HepG2 (cell line): ENCODE measurements around the gene SIGLEC7. TPM values are rescaled to one million over a fixed set of nuclear protein-coding genes. Genes with fewer than 3 reads are reported as not detected.

Experiments
- ATAC-seq: fragments of 200-7000 bp; cut with Tn5 transposase; 3 replicates; pipeline ENCODE4 v1.9.1; 2020; ENCODE audit warnings: mild to moderate bottlenecking, moderate library complexity
- BruUV-seq: library from RNA; stranded (reverse); fragments of 400-500 nt; replicated peaks from 2 replicates; lab custom pipeline; 2021; lab: Mats Ljungman, UMichigan
- CTCF ChIA-PET: fragments of 300-600 bp; formaldehyde crosslinking; extraction: SDS; loops from one replicate; lab custom pipeline; 2021; ENCODE audit warnings: low total read pairs, inconsistent platforms, low intra/inter-chr PET ratio; lab: Yijun Ruan, JAX
- POLR2A ChIA-PET: fragments of 350-600 bp; sonication (Branson Sonifier 250); formaldehyde crosslinking; loops from one replicate; lab custom pipeline; 2020; ENCODE audit warnings: antibody characterized with exemption, inconsistent platforms; lab: Yijun Ruan, JAX
- DNase-seq: peaks from one replicate; pipeline ENCODE4 v3.0.0-alpha.2; 2015; ENCODE audit warnings: low spot score
- FAIRE-seq: peaks from 3 replicates; lab custom pipeline; 2011; peaks lifted over from hg19 to GRCh38; lab: Jason Lieb, UNC
- H2AFZ ChIP-seq: one replicate; pipeline ENCODE4 v1.6.1; 2011; ENCODE audit warnings: low read length, inconsistent platforms
- H3K27ac ChIP-seq: fragments of 300-600 bp; 3 replicates; pipeline ENCODE4 v1.8.0; 2011; ENCODE audit warnings: mixed run types, mild to moderate bottlenecking, mixed read lengths, low read length, inconsistent platforms; ENCODE audit not compliant: insufficient read depth; ENCODE audit errors: extremely low read length
- H3K27me3 ChIP-seq, 2 experiments: fragments of 200-600 bp in 1 of 2; 2 replicates in 1 of 2; 3 replicates in 1 of 2; pipeline versions ENCODE4 v1.6.0 to v1.8.0; 2011; ENCODE audit warnings: low read length in 2 of 2, mild to moderate bottlenecking in 2 of 2, moderate library complexity in 2 of 2, inconsistent platforms in 1 of 2; ENCODE audit not compliant: insufficient read depth in 2 of 2, control insufficient read depth in 1 of 2
- H3K36me3 ChIP-seq, 2 experiments: fragments of 200-600 bp in 1 of 2; replicated peaks in 1 of 2; 2 replicates in 1 of 2; 3 replicates in 1 of 2; pipeline versions ENCODE4 v1.5.1 to v1.8.0; 2011; ENCODE audit warnings: low read length in 2 of 2, inconsistent platforms in 1 of 2; ENCODE audit not compliant: insufficient read depth in 2 of 2, control insufficient read depth in 1 of 2
- H3K4me1 ChIP-seq: 2 replicates; pipeline ENCODE4 v1.5.1; 2012; ENCODE audit warnings: low read length, inconsistent platforms; ENCODE audit not compliant: insufficient read depth
- H3K4me2 ChIP-seq: 2 replicates; pipeline ENCODE4 v1.6.0; 2011; ENCODE audit warnings: low read depth, low read length, inconsistent platforms
- H3K4me3 ChIP-seq, 3 experiments: fragments of 200-600 bp in 1 of 3; sonication (generic), shearing (Covaris generic) in 1 of 3; replicated peaks in 1 of 3; 2 replicates each; pipeline ENCODE4 v1.5.1; 2011 to 2016; ENCODE audit warnings: low read length in 3 of 3, inconsistent platforms in 2 of 3, low read depth in 2 of 3, mild to moderate bottlenecking in 2 of 3, control low read depth in 1 of 3, mixed read lengths in 1 of 3; ENCODE audit not compliant: insufficient read depth in 1 of 3
- H3K79me2 ChIP-seq: one replicate; pipeline ENCODE4 v1.6.1; 2011; ENCODE audit warnings: low read length, inconsistent platforms; ENCODE audit not compliant: insufficient read depth
- H3K9ac ChIP-seq: 2 replicates; pipeline ENCODE4 v1.6.0; 2011; ENCODE audit warnings: mild to moderate bottlenecking, low read depth, low read length, inconsistent platforms; ENCODE audit not compliant: insufficient read depth
- H3K9me3 ChIP-seq: 2 replicates; pipeline ENCODE4 v1.5.1; 2012; ENCODE audit warnings: mild to moderate bottlenecking, low read length
- H4K20me1 ChIP-seq: 2 replicates; pipeline ENCODE4 v1.6.0; 2011; ENCODE audit warnings: inconsistent platforms, mild to moderate bottlenecking, low read length, moderate library complexity; ENCODE audit not compliant: insufficient read depth
- ARID3A ChIP-seq: IDR thresholded peaks from 2 replicates; pipeline ENCODE4 v1.6.1; 2012; ENCODE audit warnings: low read depth, low read length, improper control_type of control experiment
- ATF7-NPFF ChIP-seq: sonication (generic); formaldehyde crosslinking; IDR thresholded peaks from 2 replicates; pipeline ENCODE4 v1.8.1; 2023; ENCODE audit warnings: mild to moderate bottlenecking, low read depth, missing genetic modification reagents, moderate library complexity
- HOXA7 ChIP-seq: sonication (generic); formaldehyde crosslinking; IDR thresholded peaks from 2 replicates; pipeline ENCODE4 v1.8.1; 2022; ENCODE audit warnings: mild to moderate bottlenecking, missing genetic modification reagents, moderate library complexity
- JDP2 ChIP-seq: sonication (generic); formaldehyde crosslinking; IDR thresholded peaks from 2 replicates; pipeline ENCODE4 v1.8.1; 2022; ENCODE audit warnings: missing genetic modification reagents, borderline replicate concordance
- THAP9 ChIP-seq: sonication (generic); formaldehyde crosslinking; IDR thresholded peaks from 2 replicates; pipeline ENCODE4; 2020; ENCODE audit warnings: missing genetic modification reagents, mild to moderate bottlenecking, borderline replicate concordance
- TOPORS ChIP-seq: sonication (generic); formaldehyde crosslinking; IDR thresholded peaks from 2 replicates; pipeline ENCODE4 v1.8.0; 2023; ENCODE audit warnings: mild to moderate bottlenecking, missing genetic modification reagents
- ZFYVE20 ChIP-seq: sonication (generic); formaldehyde crosslinking; IDR thresholded peaks from 2 replicates; pipeline ENCODE4 v1.8.0; 2023; ENCODE audit warnings: low read depth, mild to moderate bottlenecking, moderate library complexity, missing genetic modification reagents, borderline replicate concordance
- ZMYM2 ChIP-seq: sonication (generic); formaldehyde crosslinking; IDR thresholded peaks from 2 replicates; pipeline ENCODE4 v1.8.0; 2022; ENCODE audit warnings: mild to moderate bottlenecking, missing genetic modification reagents
- ZNF256 ChIP-seq: sonication (generic); formaldehyde crosslinking; conservative IDR thresholded peaks from 2 replicates; pipeline ENCODE4 v1.4.0; 2020; ENCODE audit warnings: missing genetic modification reagents
- ZNF550 ChIP-seq: sonication (generic); formaldehyde crosslinking; IDR thresholded peaks from 2 replicates; pipeline ENCODE4 v1.4.0; 2020; ENCODE audit warnings: mild to moderate bottlenecking, missing genetic modification reagents, borderline replicate concordance
- ZNF574 ChIP-seq: sonication (generic); formaldehyde crosslinking; IDR thresholded peaks from 2 replicates; pipeline ENCODE4 v1.4.0; 2020; ENCODE audit warnings: missing genetic modification reagents
- ZNF580 ChIP-seq: IDR thresholded peaks from 2 replicates; pipeline ENCODE4 v1.6.1; 2016; ENCODE audit warnings: low read depth, borderline replicate concordance
- WGBS: methylation state at CpG from one replicate; pipeline ENCODE4 v1.1.6; 2017; ENCODE audit warnings: low lambda C conversion rate; 5-methylcytosine and 5-hydroxymethylcytosine counted together
- in situ Hi-C: cut with HindIII; loops from 2 replicates; pipeline ENCODE4 v1.10.0; 2017; ENCODE audit warnings: low pct_unique_long_range_greater_than_20kb; ENCODE audit not compliant: extremely low pct_ligation_motif_present
- intact Hi-C: fragments of 100-400 bp; cut with micrococcal nuclease; formaldehyde crosslinking; loops from one replicate; pipeline ENCODE4 v1.10.0; 2022; ENCODE audit not compliant: unreplicated experiment
- polyA plus RNA-seq, 8 experiments: library from polyadenylated mRNA; depleted of rRNA in 3 of 8; stranded (reverse) in 7 of 8; unstranded in 1 of 8; fragments of >200 nt; fragmentation: Illumina TruSeq in 4 of 8; extraction: Trizol in 4 of 8; gene quantifications; 2 replicates each; pipeline versions ENCODE4 v1.2.1 to v1.2.3, GENCODE V29; 2011 to 2016; ENCODE audit warnings: low read depth in 4 of 8, missing spikeins in 1 of 8, mixed read lengths in 1 of 8; ENCODE audit not compliant: insufficient read depth in 1 of 8
- total RNA-seq, 5 experiments: library from RNA; depleted of rRNA; stranded (reverse); fragments of >200 nt; fragmentation: Illumina TruSeq; extraction: Trizol; gene quantifications; 2 replicates each; pipeline ENCODE4 v1.2.3, GENCODE V29; 2016; ENCODE audit warnings: low read depth in 1 of 5

The SIGLEC7 gene
- total and polyA plus RNA-seq, 2 of the 13 experiments (the other 11 are each of a cell fraction or from before 2014, with no cell fraction given): not detected

- WGBS: 2% methylated on average over 3 of the region's 3 CpGs
- no peak for TF ChIP-seq THAP9 (CRISPR knock-in tag)
- no peak for TF ChIP-seq ZNF574 (CRISPR knock-in tag)
- TF ChIP-seq HOXA7: no peak
- TF ChIP-seq ZNF550: no peak
- no peak for TF ChIP-seq ZNF580 (CRISPR knock-in tag)
- no peak for TF ChIP-seq ZFYVE20 (CRISPR knock-in tag)
- no peak for TF ChIP-seq TOPORS (CRISPR knock-in tag)
- TF ChIP-seq ARID3A: no peak
- TF ChIP-seq ATF7-NPFF: no peak
- TF ChIP-seq ZNF256 (CRISPR knock-in tag): no peak
- TF ChIP-seq ZMYM2 (CRISPR knock-in tag): no peak
- no peak for TF ChIP-seq JDP2
Observed at GRCh38 chr19:51148580-51148979, 6.5 kb downstream of the SIGLEC7 start.

More at GRCh38 chr19:51148580-51148979, 6.5 kb downstream of the SIGLEC7 start:
- no peak overlapping the region for H3K9ac ChIP-seq
- no peaks in the 10 kb centered on the region for H4K20me1 ChIP-seq
- H3K27ac ChIP-seq: no peak overlapping the region
- BruUV-seq: no TSS peak
- H2AFZ ChIP-seq: no peak overlapping the region
- FAIRE-seq (no peak), DNase-seq (no peak), ATAC-seq (no peak)
- in situ Hi-C loops: no loop called here
- H3K4me1 ChIP-seq: no peaks in the 10 kb centered on the region
- no peak overlapping the region for H3K4me2 ChIP-seq
- H3K27me3 ChIP-seq: peaks cover 0 to 21% of the 10 kb centered on the region in 2 experiments; a peak in 4 of 5 replicates
- no peaks in the 10 kb centered on the region for H3K9me3 ChIP-seq
- CTCF ChIA-PET: no interaction called here
- no peaks in the 10 kb centered on the region for H3K79me2 ChIP-seq
- intact Hi-C loops: no loop called here
- no peak overlapping the region for H3K4me3 ChIP-seq
- POLR2A ChIA-PET: no interaction called here
- H3K36me3 ChIP-seq: no peaks in the 10 kb centered on the region
